NCI-H524 treated with DMSO at 0.1 percent for 48 hours (cell line): Measurements from ENCODE around the gene KLHL1.

Experiments used
- DNase-seq: peaks from one replicate; lab custom pipeline; 2025; lab: John Stamatoyannopoulos, UW

KLHL1 gene

GRCh38 chr13:69872321-69873047 lies 235.8 kb downstream of the KLHL1 start:
- no peak for DNase-seq

- DNase-seq: no peak
Observed at GRCh38 chr13:69866555-69866954, 241.7 kb downstream of the KLHL1 start.

GRCh38 chr13:69857183-69857821 lies 250.9 kb downstream of the KLHL1 start:
- DNase-seq: peak; percentile 34

GRCh38 chr13:69856331-69856730 lies 251.9 kb downstream of the KLHL1 start:
- DNase-seq: no peak

- no peak for DNase-seq
Observed at GRCh38 chr13:69828527-69828926, 279.7 kb downstream of the KLHL1 start.

- no peak for DNase-seq
Observed at GRCh38 chr13:69820180-69820579, 288.1 kb downstream of the KLHL1 start.

- DNase-seq: no peak
Observed at GRCh38 chr13:69817333-69817869, 290.9 kb downstream of the KLHL1 start.

- no peak for DNase-seq
Observed at GRCh38 chr13:69809152-69809551, 299.1 kb downstream of the KLHL1 start.

GRCh38 chr13:69796256-69796655 lies 312.0 kb downstream of the KLHL1 start:
- DNase-seq: no peak

- DNase-seq: no peak
Observed at GRCh38 chr13:69793783-69794453, 314.3 kb downstream of the KLHL1 start.

GRCh38 chr13:69776937-69777336 lies 331.3 kb downstream of the KLHL1 start:
- no peak for DNase-seq

GRCh38 chr13:69769608-69770007 lies 338.6 kb downstream of the KLHL1 start:
- no peak for DNase-seq

GRCh38 chr13:69761581-69761980 lies 346.7 kb downstream of the KLHL1 start:
- peak; percentile 1 for DNase-seq

- DNase-seq: no peak
Observed at GRCh38 chr13:69755101-69755500, 353.2 kb downstream of the KLHL1 start.

GRCh38 chr13:69751259-69751658 lies 357.0 kb downstream of the KLHL1 start:
- DNase-seq: no peak

- peak; percentile 52 for DNase-seq
Observed at GRCh38 chr13:69737129-69737935, 370.9 kb downstream of the KLHL1 start.

GRCh38 chr13:69721631-69722030 lies 386.6 kb downstream of the KLHL1 start:
- DNase-seq: no peak

GRCh38 chr13:69720278-69720983 lies 387.8 kb downstream of the KLHL1 start:
- DNase-seq: no peak

- DNase-seq: no peak
Observed at GRCh38 chr13:69706807-69707206, 401.4 kb downstream of the KLHL1 start.

GRCh38 chr13:69704311-69704710 lies 403.9 kb downstream of the KLHL1 start:
- no peak for DNase-seq

- no peak for DNase-seq
Observed at GRCh38 chr13:69690999-69691398, 417.3 kb downstream of the KLHL1 start.
